Skeletal muscle tissue (tissue), 4 donors: ENCODE data around the gene RNLS. TPM values are rescaled to one million over a fixed set of nuclear protein-coding genes. Genes with fewer than 3 reads are reported as not detected.

Experiments
- H3K27ac ChIP-seq: one replicate; pipeline ENCODE4 v1.7.0; 2013; ENCODE audit warnings: mild to moderate bottlenecking, low read depth, low read length, inconsistent platforms
- H3K27me3 ChIP-seq, 3 donors: one replicate each; pipeline ENCODE4 v1.7.0; 2013; ENCODE audit warnings: low read length in 3 of 3; ENCODE audit not compliant: control insufficient read depth in 3 of 3, insufficient read depth in 3 of 3
- H3K36me3 ChIP-seq, 3 donors: one replicate each; pipeline ENCODE4 v1.7.0; 2013; ENCODE audit warnings: low read length in 3 of 3; ENCODE audit not compliant: control insufficient read depth in 3 of 3, insufficient read depth in 3 of 3
- H3K4me1 ChIP-seq, 3 donors: one replicate each; pipeline ENCODE4 v1.7.0; 2013; ENCODE audit warnings: low read length in 3 of 3, mild to moderate bottlenecking in 3 of 3; ENCODE audit not compliant: control insufficient read depth in 3 of 3, insufficient read depth in 3 of 3
- H3K4me3 ChIP-seq, 3 donors: one replicate each; pipeline ENCODE4 v1.7.0; 2013; ENCODE audit warnings: low read length in 3 of 3
- H3K9ac ChIP-seq, 3 donors: one replicate each; pipeline ENCODE4 v1.7.0; 2013; ENCODE audit warnings: low read length in 3 of 3, mild to moderate bottlenecking in 3 of 3, moderate library complexity in 2 of 3, low read depth in 1 of 3
- H3K9me3 ChIP-seq, 3 donors: one replicate each; pipeline ENCODE4 v1.7.0; 2013; ENCODE audit warnings: low read length in 3 of 3; ENCODE audit not compliant: control insufficient read depth in 3 of 3
- total RNA-seq: library from RNA; depleted of rRNA; stranded (reverse); fragments of >200 nt; gene quantifications from one replicate; pipeline ENCODE4 v1.2.3, GENCODE V29; 2014
- donor health status: Osteomylitis.

Gene RNLS
- total RNA-seq, 1 donor from 2014 or later = 4.7 TPM

DNA sequence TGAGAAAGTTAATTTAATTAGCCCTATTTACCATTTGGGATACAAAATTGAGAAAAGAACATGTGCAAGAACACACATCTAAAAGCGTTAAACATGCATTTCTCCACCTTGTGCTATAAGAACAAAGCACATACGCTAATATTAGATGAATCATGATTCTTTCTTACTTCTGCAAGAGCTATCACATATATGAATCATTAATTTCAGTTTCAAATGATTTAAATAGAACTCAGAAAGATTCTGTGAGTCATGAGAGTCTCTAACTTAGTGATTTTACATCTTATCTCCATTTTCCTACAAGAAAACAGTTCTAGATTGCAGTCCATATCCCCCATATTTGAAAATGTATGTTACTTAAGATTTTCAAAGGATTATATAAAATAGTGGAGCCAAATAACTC lies 173.9 kb downstream of the RNLS start:
- Histone ChIP-seq H3K9ac (no peak overlapping the region), H3K27me3 (no peaks in the 10 kb centered on the region), H3K36me3 (no peaks in the 10 kb centered on the region)

DNA sequence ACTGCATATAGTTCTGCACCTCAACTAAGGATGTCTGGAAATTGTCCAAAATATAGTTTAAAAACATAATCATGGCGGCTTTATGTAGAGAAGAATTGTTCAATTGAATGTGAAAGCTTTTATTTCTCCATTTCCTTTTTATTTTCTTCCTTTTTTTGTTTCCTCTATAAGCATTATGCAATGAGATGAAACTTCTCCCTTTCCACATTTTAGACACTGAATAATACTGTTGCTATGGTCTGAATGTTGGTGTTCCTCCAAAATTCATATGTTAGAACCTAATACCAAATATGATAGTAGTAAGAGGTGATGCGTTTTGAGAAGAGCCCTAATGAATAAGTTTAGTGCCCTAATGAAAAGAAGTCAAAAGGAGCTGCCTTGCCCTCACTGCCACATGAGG lies 175.0 kb downstream of the RNLS start:
- Histone ChIP-seq H3K36me3 (no peaks in the 10 kb centered on the region), H3K4me1 (peaks cover 0 to 4% (median 0%) of the 10 kb centered on the region in 3 donors), H3K27me3 (no peaks in the 10 kb centered on the region), H3K9ac (no peak overlapping the region), H3K4me3 (no peak overlapping the region), H3K9me3 (no peaks in the 10 kb centered on the region), H3K27ac (no peak overlapping the region)

More for the DNA sequence above, 173.9 kb downstream of the RNLS start:
- H3K9me3 ChIP-seq = no peaks in the 10 kb centered on the region
- no peak overlapping the region for H3K27ac ChIP-seq
- H3K4me1 ChIP-seq = peaks cover 0 to 4% (median 0%) of the 10 kb centered on the region in 3 donors
- no peak overlapping the region for H3K4me3 ChIP-seq

DNA sequence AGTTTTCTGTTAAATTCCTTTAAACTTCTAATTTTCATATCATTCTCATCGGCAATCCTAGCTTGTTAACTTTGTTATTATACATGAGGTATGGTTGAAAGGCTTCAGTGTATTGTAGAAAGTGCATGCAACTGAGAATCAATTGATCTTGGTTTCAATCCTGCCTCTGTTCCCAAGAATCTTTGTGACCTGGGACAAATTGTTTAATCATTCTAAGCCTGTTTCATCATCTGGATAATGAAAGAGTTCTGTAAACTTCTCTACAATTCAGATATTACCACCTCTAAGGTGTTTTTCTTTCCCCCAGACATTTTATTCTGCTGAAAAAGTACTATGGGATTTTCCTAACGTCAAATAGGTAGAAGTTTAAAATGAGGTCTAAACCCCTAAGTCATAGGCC lies 179.0 kb downstream of the RNLS start:
- Histone ChIP-seq H3K9me3 (no peaks in the 10 kb centered on the region), H3K4me1 (peaks cover 0 to 4% (median 0%) of the 10 kb centered on the region in 3 donors), H3K36me3 (no peaks in the 10 kb centered on the region), H3K9ac (no peak overlapping the region), H3K27me3 (no peaks in the 10 kb centered on the region), H3K4me3 (no peak overlapping the region), H3K27ac (no peak overlapping the region)

DNA sequence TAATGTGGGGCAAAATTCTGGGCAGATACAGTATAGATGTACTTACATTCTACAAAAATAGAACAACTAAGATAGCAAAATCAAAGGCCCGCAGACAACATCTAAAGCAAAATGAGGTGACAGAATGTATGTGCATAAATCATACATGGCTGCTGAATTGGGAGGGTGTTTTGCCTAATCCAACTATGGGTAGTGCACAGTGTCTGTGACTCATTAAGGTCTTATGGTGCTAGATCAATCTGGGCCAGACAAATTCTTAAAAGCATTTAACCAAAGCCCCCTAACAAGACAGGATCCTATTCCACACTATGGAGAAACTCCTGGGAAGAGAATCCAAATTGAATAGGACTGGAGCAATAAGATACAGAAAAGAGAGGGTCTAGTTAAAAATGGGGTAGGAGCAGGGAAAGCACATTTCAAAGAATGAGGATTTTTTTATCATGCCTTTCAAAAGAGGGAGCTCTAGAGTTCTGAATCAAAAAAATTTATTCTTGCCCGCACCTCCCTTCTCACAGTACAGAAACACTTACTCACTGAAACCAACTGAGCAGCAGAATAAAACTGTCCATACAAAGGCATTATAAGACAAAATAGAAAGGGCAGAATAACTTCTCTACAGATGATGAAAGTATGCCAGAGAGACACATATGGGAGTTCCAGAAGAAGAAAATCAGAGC lies 181.3 kb downstream of the RNLS start:
- no peak overlapping the region for H3K27ac ChIP-seq
- no peak overlapping the region for H3K9ac ChIP-seq
- no peak overlapping the region for H3K4me3 ChIP-seq
- peaks cover 0 to 4% (median 0%) of the 10 kb centered on the region in 3 donors for H3K4me1 ChIP-seq
- H3K36me3 ChIP-seq = no peaks in the 10 kb centered on the region
- H3K9me3 ChIP-seq = peaks cover 0 to 3% (median 2%) of the 10 kb centered on the region in 3 donors
- H3K27me3 ChIP-seq = no peaks in the 10 kb centered on the region

DNA sequence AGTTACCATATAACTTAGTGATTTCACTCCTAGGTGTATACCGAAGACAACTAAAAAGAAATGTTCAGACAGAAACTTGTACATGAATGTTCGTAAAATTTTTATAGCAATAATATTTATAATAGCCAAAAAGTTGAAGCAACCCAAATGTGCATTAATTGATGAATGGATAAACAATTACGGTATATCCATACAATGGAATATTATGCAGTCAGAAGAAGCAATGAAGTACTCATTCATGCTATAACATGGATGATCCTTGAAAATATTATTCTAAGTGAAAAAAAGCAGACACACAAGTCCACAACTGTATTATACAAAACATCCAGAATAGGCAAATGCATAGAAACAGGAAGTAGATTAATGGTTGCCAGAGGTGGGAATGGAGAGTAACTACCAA lies 183.9 kb downstream of the RNLS start:
- H3K36me3 ChIP-seq = no peaks in the 10 kb centered on the region
- no peak overlapping the region for H3K4me3 ChIP-seq
- H3K27ac ChIP-seq = no peak overlapping the region
- H3K9ac ChIP-seq = no peak overlapping the region
- peaks cover 2 to 3% (median 2%) of the 10 kb centered on the region in 3 donors for H3K9me3 ChIP-seq
- no peaks in the 10 kb centered on the region for H3K27me3 ChIP-seq
- H3K4me1 ChIP-seq = no peaks in the 10 kb centered on the region

DNA sequence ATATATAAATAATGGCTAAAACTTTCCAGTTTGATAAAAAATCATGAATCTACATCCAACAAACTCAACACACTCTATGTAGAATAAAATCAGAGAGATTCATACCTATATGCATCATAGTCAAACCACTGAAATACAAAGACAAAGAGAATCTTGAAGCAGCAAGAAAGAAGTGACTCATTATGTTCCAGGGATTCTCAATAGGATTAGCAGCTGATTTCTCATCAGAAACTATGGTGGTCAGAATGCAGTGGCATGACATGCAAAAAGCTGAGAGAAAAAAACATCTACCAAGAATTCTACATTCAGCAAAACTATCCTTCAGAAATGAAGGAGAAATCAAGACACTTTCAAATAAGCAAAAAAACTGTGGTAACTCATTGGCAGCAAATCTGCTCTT lies 187.4 kb downstream of the RNLS start:
- Histone ChIP-seq H3K27ac (no peak overlapping the region), H3K36me3 (no peaks in the 10 kb centered on the region), H3K27me3 (no peaks in the 10 kb centered on the region), H3K9me3 (peaks cover 2 to 3% (median 2%) of the 10 kb centered on the region in 3 donors), H3K9ac (no peak overlapping the region), H3K4me3 (peak overlapping the region in 1 of 3 donors; percentile 3), H3K4me1 (no peaks in the 10 kb centered on the region)

DNA sequence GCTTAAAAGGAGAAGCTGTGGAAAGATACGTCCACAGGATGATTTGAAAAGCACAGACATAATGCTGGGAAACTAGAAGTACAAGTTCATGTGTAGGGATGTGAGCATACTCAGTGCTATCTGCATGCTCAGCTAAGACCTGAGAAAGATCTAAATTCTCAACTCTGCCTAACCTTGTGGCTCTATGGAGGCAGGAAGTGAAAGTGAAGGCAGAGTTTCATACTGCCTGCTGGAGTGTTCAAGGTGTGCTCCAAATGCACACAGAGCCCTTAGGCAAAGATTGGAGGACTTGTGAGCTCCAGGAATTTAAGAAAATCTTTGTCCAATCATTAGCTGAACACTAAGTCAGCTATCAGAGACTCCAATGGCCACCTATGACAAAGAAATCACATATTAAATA lies 190.9 kb downstream of the RNLS start:
- Histone ChIP-seq H3K36me3 (no peaks in the 10 kb centered on the region), H3K9ac (no peak overlapping the region), H3K4me1 (peaks cover 0 to 4% (median 3%) of the 10 kb centered on the region in 3 donors), H3K27ac (no peak overlapping the region), H3K27me3 (no peaks in the 10 kb centered on the region), H3K9me3 (peaks cover 0 to 2% (median 2%) of the 10 kb centered on the region in 3 donors), H3K4me3 (no peak overlapping the region)

DNA sequence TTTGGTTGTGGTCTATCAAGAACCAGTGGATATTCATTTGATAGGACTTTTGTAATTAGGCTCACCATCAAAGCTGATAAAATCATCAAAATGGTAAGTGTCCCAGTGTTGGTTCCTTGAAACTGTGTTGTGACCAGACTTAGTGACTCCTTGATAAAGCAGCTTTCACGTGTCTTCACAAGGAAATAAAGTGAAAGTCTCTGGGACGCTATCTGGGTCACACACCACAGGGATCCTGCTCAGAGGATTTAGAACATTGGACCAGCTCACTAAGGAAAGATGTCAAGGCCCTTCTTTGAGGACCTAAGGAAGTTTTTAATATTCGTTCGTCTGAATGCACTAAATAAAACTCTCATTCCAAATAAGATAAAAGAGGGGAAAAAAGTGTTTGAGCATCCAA lies 193.1 kb downstream of the RNLS start:
- Histone ChIP-seq H3K36me3 (no peaks in the 10 kb centered on the region), H3K4me3 (no peak overlapping the region), H3K27me3 (no peaks in the 10 kb centered on the region), H3K27ac (no peak overlapping the region), H3K9me3 (no peaks in the 10 kb centered on the region), H3K4me1 (peaks cover 2 to 23% (median 17%) of the 10 kb centered on the region in 3 donors), H3K9ac (no peak overlapping the region)

DNA sequence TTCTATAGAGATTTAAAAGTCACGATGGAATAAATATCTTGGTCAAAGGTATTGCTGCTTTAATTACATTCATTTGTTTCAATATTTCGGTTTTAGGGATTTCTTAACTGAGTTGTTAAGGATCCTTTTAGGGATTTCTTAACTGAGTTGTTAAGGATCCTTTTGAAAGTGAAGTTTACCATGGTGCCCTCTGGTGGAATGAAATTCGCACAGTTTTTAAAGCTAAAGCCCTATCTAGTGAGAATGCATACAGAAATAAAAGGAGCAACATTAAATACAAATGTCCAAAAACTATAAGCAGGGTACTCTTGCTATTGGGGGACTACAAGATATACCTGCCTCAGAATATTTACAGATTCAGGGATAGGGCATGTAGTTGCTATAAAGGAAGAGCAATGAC lies 193.7 kb downstream of the RNLS start:
- Histone ChIP-seq H3K9me3 (no peaks in the 10 kb centered on the region), H3K27me3 (no peaks in the 10 kb centered on the region), H3K9ac (no peak overlapping the region), H3K27ac (no peak overlapping the region), H3K4me1 (peaks cover 2 to 23% (median 17%) of the 10 kb centered on the region in 3 donors), H3K36me3 (no peaks in the 10 kb centered on the region), H3K4me3 (no peak overlapping the region)

DNA sequence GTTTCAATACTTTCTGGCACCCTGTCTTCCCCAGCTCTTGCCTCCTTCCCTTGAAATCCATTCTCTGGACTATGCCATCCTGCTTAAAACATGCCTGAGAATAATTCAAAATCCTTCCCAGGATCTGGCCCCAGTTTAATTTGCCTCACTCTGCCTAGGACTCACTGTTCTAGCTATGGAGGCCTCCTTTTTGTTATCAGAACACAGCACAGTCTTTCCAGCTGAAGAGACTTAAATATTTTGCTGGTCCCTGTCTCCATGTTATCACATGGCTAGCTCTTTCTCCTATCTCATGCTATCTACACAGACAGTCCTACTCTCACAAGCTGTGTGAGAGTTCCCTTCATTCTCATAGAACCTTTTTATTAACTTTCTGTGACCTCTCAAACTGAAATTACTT lies 194.8 kb downstream of the RNLS start:
- Histone ChIP-seq H3K36me3 (no peaks in the 10 kb centered on the region), H3K9me3 (no peaks in the 10 kb centered on the region), H3K27ac (no peak overlapping the region)

More for the DNA sequence above, 194.8 kb downstream of the RNLS start:
- Histone ChIP-seq H3K4me1 (peaks cover 2 to 23% (median 17%) of the 10 kb centered on the region in 3 donors), H3K27me3 (no peaks in the 10 kb centered on the region), H3K9ac (no peak overlapping the region), H3K4me3 (no peak overlapping the region)
